Stimulated activated CD8-positive, alpha-beta memory T cell treated with anti-CD3 and anti-CD28 coated beads, Interleukin-12 subunit alpha, Interleukin-12 subunit beta, amount 100 ng/mL, for 1 hour (primary cell): ENCODE results near the gene LMF1.
"Not testable (repeated sequence)": the region's sequence is repeated elsewhere in the genome, so short reads cannot be mapped to it uniquely, and the experiment has no call there.

Source experiments
- DNase-seq: peaks from one replicate; pipeline ENCODE4 v3.0.0-alpha.2; 2020; ENCODE audit warnings: low read depth

LMF1 gene

GRCh38 chr16:827513-827912 lies 143.3 kb downstream of the LMF1 start:
- no peak for DNase-seq

- DNase-seq: no peak
These were observed 145.3 kb downstream of the LMF1 start for GRCh38 chr16:825341-826061.

DNA sequence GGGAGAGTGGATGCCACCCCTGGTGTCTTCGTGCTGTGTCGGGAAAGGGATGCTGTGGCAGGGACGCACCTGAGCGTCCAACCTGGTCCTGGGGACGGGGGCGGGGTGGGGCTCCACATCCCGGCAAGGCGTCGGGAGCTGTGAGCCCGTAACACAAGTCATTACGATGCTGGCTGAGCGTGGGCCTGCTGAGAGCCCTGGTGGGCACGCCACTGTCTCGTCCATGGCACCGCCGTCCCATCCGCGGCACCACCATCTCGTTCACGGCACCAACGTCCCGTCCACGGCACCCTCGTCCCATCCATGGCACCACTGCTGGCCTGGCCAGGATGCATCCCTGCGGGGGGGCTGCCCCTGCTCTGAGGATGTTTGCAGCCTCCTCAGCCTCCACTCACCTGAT lies 146.2 kb downstream of the LMF1 start:
- no peak for DNase-seq

- DNase-seq: no peak
These were observed 146.6 kb downstream of the LMF1 start for GRCh38 chr16:824194-824593.

GRCh38 chr16:822909-823297 lies 147.9 kb downstream of the LMF1 start:
- no peak for DNase-seq

GRCh38 chr16:822174-822908 lies 148.4 kb downstream of the LMF1 start:
- DNase-seq: no peak

GRCh38 chr16:821751-822150 lies 149.0 kb downstream of the LMF1 start:
- DNase-seq: no peak

- no peak for DNase-seq
These were observed 150.0 kb downstream of the LMF1 start for GRCh38 chr16:820748-821147.

- not testable (repeated sequence) for DNase-seq
These were observed 150.8 kb downstream of the LMF1 start for GRCh38 chr16:820044-820408.

- DNase-seq: peak; percentile 15
These were observed 151.3 kb downstream of the LMF1 start for GRCh38 chr16:819336-820043.

GRCh38 chr16:818592-818991 lies 152.2 kb downstream of the LMF1 start:
- DNase-seq: no peak

DNA sequence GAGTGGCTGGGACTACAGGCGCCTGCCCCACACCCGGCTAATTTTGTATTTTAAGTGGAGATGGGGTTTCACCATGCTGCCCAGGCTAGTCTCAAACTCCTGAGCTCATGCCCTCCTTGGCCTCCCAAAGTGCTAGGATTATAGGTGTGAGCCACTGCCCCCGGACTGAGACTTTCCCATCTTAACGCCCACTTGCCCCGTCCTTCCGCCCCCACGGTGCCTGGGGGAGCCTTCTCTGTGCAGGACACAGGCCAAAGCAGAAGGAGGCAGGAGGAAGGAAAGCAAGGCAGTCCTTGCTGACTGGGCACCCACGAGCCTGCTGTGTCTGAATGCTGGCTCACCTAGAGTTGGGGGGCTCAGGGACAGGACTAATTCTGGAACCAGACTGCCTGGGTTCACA lies 152.7 kb downstream of the LMF1 start:
- DNase-seq: no peak

GRCh38 chr16:817001-817906 lies 153.5 kb downstream of the LMF1 start:
- DNase-seq: no peak

DNA sequence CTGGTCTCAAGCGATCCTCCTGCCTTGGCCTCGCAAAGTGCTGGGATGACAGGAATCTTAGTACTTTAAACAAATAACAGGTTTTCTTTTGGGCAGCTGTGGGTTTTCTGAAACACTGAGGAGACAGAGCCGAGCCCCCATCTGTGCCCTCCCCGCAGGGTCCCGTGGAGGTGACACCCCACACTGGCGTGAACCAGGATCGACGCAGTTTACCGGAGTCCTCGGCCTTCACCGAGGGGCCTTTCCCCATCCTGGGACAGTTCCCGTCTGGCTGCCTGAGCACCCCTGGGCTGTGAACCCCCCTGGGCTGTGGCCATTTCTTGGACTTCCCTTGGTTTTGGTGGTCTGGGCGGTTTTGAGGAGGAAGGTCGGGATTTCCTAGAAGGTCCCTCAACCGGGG lies 154.9 kb downstream of the LMF1 start:
- no peak for DNase-seq

GRCh38 chr16:814974-815373 lies 155.8 kb downstream of the LMF1 start:
- no peak for DNase-seq

GRCh38 chr16:813916-814412 lies 156.8 kb downstream of the LMF1 start:
- no peak for DNase-seq

DNA sequence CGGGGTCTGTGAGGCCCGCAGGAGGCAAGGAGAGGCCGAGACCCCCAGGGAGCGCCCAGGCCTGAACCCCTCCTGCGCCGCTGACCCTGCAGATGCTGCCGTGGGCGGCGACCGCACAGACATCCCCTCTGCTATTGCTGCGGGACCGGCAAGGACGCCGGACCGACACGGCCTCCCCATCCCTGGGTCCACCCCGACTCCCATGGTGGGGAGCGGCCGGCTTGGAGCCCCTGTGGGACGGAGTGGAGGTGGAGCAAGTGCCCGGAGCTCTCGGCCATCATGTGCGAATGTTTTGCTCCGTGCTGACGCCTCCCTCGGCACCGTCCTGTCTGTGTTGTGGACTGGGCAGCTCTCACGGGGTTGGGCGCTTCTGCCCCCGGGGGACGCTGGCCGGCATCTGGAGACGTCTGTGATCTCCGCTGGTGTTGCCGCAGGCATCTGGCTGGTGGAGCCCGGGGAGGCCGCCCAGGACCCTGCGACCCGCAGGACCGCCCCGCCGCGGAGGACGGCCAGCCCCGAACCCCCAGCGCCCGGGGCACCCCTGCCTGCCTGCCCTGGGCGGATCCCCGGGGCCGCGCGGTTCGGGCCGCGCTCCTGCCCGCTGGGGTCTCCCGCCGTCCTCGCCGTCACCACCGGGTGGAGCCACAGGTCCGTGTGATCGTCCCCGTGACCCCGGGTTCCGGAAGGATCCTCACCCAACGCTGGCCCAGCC lies 157.4 kb downstream of the LMF1 start:
- DNase-seq: peak; percentile 27

GRCh38 chr16:808085-808386 lies 162.7 kb downstream of the LMF1 start:
- no peak for DNase-seq

DNA sequence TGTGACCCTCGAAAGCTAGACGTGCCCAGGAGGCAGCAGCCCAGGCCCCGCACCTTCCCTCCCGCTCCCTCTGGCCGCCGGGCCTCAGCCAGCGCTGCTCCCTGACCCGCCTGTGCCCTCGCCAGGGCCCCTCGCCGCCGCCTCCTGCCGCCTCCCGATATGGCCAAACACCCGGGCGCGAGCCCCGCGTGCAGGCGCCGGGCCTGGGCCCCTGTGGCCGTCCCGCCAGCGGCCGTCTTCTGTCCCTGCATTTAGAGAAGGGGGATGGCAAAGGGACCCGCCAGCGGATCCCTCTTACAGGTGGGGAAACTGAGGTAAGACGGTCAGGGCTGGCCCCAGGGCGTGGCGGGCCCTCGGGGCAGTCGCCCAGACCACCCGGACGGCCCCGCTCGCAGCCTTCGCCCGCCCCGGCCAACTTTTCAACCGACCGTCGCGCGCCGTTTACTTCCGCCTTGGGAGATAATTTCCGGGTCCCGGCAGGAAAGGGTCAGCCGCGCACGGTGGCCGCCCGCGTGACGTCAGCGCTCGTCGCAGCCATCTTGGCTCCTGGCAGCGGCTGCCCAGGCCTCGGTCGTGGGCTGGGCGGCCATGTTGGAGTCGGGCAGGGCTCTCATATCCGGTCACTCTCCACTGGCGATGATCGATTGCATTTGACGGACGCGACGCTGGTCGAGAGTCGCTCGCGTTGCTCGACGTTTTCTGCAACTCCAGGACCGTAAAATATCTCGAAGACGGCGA lies 163.3 kb downstream of the LMF1 start:
- peak; percentile 62 for DNase-seq

- DNase-seq: no peak
These were observed 165.3 kb downstream of the LMF1 start for GRCh38 chr16:805474-805873.
